Measurements from ENCODE around the gene GRN. TPM values are rescaled to one million over a fixed set of nuclear protein-coding genes. Genes with fewer than 3 reads are reported as not detected.
A peak's percentile ranks its signal among the peaks of the same experiment; 100 is the strongest.
"Not testable (repeated sequence)": the region's sequence is repeated elsewhere in the genome, so short reads cannot be mapped to it uniquely, and the experiment has no call there.

Gene GRN
- total RNA-seq, 3 donors from 2014 or later: 282 to 500 (median 411) TPM

DNA sequence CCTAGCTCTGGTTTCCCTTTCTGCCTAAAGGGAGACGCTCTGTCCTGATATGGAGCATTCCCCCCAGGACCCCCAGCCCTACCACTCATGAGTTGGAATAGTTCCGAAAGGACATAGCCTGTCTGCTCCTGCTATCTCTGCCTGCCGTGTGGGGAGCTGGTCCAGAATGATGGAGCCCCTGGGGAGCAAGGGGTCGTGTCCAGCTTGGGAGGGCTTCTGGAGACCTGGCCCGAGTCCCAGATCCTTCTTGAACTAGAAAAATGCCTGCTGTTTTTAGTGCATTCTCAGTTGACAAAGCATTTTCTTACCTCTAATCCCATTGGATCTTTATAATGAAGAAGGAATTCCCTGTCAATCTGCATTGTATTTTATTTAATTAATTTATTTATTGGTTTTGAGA lies 9.1 kb upstream of the GRN start:
- no peaks in the 10 kb centered on the region for H3K36me3 ChIP-seq (ENCODE audit: low read depth)
- H3K9me3 ChIP-seq: no peaks in the 10 kb centered on the region
- ATAC-seq (no peak), DNase-seq (no peak)
- intact Hi-C loops (cut with DNase I, micrococcal nuclease): loop anchor here in 1 of 2 donors (10.0 kb wide), 1 partner anchor 121 kb away; the partner anchor contains the start of gene UBTF
- TF ChIP-seq, protein P1, sequence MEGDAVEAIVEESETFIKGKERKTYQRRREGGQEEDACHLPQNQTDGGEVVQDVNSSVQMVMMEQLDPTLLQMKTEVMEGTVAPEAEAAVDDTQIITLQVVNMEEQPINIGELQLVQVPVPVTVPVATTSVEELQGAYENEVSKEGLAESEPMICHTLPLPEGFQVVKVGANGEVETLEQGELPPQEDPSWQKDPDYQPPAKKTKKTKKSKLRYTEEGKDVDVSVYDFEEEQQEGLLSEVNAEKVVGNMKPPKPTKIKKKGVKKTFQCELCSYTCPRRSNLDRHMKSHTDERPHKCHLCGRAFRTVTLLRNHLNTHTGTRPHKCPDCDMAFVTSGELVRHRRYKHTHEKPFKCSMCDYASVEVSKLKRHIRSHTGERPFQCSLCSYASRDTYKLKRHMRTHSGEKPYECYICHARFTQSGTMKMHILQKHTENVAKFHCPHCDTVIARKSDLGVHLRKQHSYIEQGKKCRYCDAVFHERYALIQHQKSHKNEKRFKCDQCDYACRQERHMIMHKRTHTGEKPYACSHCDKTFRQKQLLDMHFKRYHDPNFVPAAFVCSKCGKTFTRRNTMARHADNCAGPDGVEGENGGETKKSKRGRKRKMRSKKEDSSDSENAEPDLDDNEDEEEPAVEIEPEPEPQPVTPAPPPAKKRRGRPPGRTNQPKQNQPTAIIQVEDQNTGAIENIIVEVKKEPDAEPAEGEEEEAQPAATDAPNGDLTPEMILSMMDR (IDR thresholded peaks at IDR 0.05): no peak
- H3K4me3 ChIP-seq: no peak overlapping the region
- no peaks in the 10 kb centered on the region for H3K4me1 ChIP-seq (ENCODE audit: low read depth)

DNA sequence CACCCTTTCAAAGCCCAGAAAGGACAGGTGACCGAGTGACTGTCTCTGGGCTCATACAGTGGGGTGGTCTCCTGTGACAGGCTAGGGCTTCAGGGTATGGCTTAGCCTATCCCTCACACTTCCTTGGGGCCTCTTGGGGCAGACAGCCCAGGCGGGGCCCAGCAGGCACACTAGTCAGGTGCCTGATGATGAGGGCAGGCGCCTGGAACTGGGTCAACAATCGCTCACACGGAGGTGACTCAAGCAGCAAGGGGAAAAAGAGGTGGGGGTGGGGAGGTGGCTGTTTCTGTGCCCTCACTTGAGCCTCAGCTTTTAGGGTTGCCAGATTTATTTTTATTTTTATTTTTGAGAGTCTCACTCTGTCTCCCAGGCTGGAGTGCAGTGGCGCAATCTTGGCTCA lies 6.4 kb upstream of the GRN start:
- TF ChIP-seq, protein P1 (IDR thresholded peaks at IDR 0.05): no peak
- no peaks in the 10 kb centered on the region for H3K9me3 ChIP-seq
- no peak overlapping the region for H3K4me3 ChIP-seq
- DNase-seq (no peak), ATAC-seq (peak; percentile 37)
- H3K36me3 ChIP-seq (ENCODE audit: low read depth): no peaks in the 10 kb centered on the region
- H3K4me1 ChIP-seq (ENCODE audit: low read depth): no peaks in the 10 kb centered on the region
- intact Hi-C loops (cut with DNase I, micrococcal nuclease): loop anchor here in 1 of 2 donors (10.0 kb wide), 1 partner anchor 124 kb away; the partner anchor contains the start of gene UBTF

DNA sequence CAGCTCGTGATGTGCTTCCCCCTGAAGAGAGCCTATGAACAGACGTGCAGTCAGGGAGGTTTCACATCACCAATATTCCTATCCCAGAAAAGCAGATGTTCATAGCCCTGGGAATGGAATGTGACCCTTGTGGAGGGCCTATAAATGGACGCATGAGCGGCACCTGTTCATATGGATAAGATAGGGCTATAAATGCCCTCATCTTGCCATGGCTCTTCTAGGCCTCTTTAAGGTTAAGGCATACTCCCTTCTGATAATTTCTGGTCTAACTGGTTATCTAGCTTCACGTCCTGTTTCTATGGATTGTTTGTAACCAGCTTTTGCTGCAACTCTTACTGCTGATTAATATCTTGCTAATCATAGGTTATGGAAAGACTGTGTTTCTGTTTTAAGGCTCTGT lies 4.5 kb upstream of the GRN start:
- H3K4me3 ChIP-seq; H3K9me3 ChIP-seq; intact Hi-C loops (cut with DNase I, micrococcal nuclease); H3K36me3 ChIP-seq (ENCODE audit: low read depth); DNase-seq; ATAC-seq; H3K4me1 ChIP-seq (ENCODE audit: low read depth): not testable (repeated sequence)

DNA sequence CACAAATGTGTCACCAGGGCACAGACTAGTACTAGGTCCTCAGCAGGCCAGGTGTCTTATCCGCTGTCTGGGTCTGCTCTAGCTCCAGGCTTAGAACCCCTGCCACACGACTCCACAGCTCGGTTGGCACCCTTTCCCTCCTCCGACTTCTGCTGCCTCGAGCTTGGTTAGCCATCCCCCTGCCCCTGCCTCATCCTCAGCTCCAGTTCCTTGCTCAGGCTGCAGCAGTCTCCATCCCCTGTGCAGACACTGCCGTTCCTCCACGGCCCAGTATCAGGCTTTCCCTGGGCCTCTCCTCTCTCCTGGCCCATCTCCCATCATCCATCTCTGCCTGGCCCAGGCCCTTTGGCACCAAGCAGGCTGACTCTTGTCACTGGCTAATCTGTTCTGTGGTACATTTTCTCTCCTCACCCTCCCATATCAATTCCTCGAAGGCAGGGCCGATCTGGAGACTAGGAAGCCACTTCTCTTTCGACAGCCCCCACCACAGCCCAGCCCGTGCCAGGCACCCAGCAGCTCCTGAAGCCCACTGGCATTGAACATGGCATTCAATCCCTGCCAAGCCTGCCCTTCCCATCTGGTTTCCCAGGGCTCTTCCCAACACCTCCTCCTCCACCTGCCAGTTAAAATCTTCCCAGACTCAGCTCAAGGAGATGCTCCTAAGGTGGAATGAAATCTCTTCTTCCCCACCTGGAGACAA lies 1.4 kb upstream of the GRN start:
- H3K4me3 ChIP-seq: no peak overlapping the region
- DNase-seq: no peak
- H3K36me3 ChIP-seq (ENCODE audit: low read depth): no peaks in the 10 kb centered on the region
- H3K4me1 ChIP-seq (ENCODE audit: low read depth): peaks cover 22% of the 10 kb centered on the region
- TF ChIP-seq, protein P1 (IDR thresholded peaks at IDR 0.05): no peak
- no peak for ATAC-seq
- H3K9me3 ChIP-seq: no peaks in the 10 kb centered on the region
- intact Hi-C loops (cut with DNase I, micrococcal nuclease): no loop called here

DNA sequence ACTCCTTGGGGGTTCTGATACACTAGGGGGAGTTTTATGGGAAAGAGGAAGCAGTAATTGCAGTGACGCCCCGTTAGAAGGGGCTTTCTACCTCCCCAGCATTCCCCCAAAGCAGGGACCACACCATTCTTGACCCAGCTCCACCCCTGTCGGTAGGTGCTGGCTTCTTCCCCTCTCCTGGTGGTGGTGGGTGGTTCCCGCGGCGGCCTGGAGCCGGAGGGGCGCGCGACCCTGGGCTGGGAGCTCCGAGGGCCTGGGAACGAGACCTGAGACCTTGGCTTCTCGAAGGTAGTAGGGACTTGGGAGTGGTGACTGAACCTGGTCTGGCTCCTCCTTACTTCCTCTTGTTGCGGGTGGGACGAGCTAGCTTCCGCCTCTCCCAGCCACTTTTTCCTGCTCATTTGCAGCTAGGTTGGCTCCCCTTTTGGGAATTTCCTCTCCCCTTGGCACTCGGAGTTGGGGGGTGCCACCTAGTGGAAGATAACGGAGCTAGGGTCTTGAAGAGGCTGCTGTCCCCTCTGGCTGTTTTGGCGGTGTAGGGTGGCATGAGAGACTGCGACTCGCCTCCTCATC lies 438 bp downstream of the GRN start:
- ATAC-seq: peak; percentile 78
- peak overlapping the region; percentile 62 for H3K4me3 ChIP-seq
- TF ChIP-seq, protein P1 (IDR thresholded peaks at IDR 0.05): no peak
- H3K4me1 ChIP-seq (ENCODE audit: low read depth): peaks cover 22% of the 10 kb centered on the region
- no peaks in the 10 kb centered on the region for H3K9me3 ChIP-seq
- DNase-seq: peak; percentile 66 to 69 (median 68)
- H3K36me3 ChIP-seq (ENCODE audit: low read depth): peaks cover 4% of the 10 kb centered on the region
- intact Hi-C loops (cut with DNase I, micrococcal nuclease): no loop called here

DNA sequence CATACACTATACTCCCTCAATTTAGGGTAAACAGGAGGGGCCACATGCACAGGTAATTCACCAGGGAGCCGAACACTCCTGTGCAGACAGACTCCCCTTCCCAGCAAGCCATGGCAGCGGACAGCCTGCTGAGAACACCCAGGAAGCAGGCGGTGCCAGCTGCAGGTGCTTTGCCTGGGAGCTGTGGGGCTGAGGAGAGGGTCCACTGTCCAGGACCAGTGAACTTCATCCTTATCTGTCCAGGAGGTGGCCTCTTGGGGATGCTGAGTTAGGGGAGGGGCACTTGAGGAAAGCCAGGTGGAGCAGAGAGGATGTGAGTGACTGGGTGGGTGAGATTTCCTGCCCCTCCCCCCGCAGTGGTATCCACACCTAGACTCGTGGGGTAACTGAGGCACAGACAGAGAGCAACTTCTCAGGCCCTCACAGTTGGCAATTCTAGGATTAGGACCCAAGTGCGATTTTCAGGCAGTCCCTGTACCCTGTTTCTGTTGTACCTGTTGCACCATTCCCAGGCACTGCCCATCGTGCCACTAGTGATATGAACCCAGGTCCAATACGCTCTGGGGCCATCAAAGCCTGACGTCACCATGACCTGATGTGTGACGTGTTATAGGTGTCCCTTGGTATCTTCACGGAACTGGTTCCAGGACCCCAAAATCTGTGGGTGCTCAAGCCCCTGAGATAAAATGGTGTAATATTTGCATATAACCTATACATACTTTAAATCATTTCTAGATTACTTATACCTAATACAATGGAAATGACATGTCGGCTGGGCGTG lies 1.2 kb downstream of the GRN start:
- Histone ChIP-seq H3K4me1 (ENCODE audit: low read depth) (peaks cover 22% of the 10 kb centered on the region), H3K9me3 (no peaks in the 10 kb centered on the region), H3K4me3 (no peak overlapping the region), H3K36me3 (ENCODE audit: low read depth) (peaks cover 9% of the 10 kb centered on the region)
- no peak for ATAC-seq
- DNase-seq: peak in 1 of 3 donors; percentile 45
- TF ChIP-seq, protein P1 (IDR thresholded peaks at IDR 0.05): no peak
- intact Hi-C loops (cut with DNase I, micrococcal nuclease): no loop called here

DNA sequence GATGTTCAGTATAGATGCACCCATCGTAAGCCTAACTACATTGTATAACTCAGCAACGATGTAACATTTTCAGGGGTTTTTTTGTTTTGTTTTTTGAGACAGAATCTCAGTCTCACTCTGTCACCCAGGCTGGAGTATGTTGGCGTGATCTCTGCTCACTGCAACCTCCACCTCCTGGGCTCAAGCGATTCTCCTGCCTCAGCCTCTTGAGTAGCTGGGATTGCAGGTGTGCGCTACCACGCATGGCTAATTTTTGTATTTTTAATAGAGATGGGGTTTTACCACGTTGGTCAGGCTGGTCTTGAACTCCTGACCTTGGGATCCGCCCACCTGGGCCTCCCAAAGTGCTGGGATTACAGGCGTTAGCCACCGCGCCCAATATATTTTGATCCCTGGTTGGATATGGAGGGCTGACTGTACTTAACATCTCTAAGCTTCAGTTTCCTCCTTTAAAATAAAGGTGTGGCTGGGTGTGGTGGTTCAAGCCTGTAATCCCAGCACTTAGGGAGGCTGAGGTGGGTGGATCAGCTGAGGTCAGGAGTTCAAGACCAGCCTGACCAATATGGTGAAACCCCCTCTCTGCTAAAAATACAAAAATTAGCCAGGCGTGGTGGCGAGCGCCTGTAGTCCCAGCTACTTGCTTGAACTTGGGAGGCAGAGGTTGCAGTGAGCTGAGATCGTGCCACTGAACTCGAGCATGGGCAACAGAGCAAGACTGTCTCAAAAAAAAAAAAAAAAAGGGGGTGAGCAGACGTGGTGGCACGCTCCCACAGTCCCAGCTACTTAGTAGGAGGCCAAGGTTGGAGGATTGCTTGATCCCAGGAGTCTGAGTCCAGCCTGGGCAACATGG lies 2.3 kb downstream of the GRN start:
- DNase-seq; H3K9me3 ChIP-seq; H3K4me3 ChIP-seq; H3K36me3 ChIP-seq (ENCODE audit: low read depth); intact Hi-C loops (cut with DNase I, micrococcal nuclease); ATAC-seq: not testable (repeated sequence)
- H3K4me1 ChIP-seq (ENCODE audit: low read depth): peaks cover 22% of the 10 kb centered on the region
